ENCODE measurements around the gene FTO.
"Not testable (repeated sequence)": the region's sequence is repeated elsewhere in the genome, so short reads cannot be mapped to it uniquely, and the experiment has no call there.

The FTO gene

GRCh38 chr16:53703590-53704444 is at the start of gene FTO, which contains the start of gene RPGRIP1L:
Gene FTO, plus strand, starts transcription at chr16:53704156.
Gene RPGRIP1L, minus strand, starts transcription at chr16:53703859. Its CDS starts 3,136 bp downstream, at chr16:53700723.
- DNase-seq, result peak; percentile 99

DNA sequence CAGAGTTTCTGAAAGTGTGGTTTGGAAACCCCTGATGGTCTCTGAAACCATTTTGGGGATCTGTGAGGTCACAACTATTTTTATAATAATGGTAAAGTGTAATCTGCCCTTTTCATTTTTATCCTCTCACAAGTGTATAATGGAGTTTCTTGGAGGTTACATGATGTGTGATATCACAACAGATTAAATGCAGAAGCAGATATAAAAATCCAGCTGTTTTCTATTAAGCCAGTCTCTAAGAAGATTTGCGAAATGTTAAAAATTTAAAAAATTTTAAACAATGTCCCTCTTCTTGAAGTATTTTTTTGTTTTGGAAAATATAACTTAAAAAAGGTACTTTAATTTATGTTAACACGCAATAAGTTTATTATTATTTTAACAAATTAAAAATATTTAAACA is 49.0 kb upstream of the FTO start:
- DNase-seq, result no peak

- DNase-seq, result no peak
Measured at GRCh38 chr16:53662072-53662471, 41.9 kb upstream of the FTO start.

GRCh38 chr16:53664724-53665345 is 39.1 kb upstream of the FTO start:
- no peak for DNase-seq

- no peak for DNase-seq
Measured at GRCh38 chr16:53666786-53667415, 37.1 kb upstream of the FTO start.

DNA sequence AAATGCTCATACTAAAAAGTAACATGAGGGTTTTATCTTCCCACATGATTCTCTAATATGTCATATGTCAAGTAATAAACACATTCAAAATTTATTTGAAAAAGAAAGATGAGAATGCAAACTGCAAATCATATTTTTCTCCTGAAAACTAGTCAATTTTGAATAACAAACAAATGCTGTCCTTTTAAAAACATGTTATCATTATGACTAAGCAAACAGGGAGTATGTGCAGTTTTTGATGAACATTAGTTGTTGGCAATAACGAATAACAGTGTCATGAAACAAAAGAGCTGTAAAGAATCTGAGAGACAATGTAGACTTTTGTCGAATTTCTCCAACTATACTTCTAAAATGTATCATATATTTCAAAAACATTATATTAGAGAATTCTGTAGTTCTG is 35.1 kb upstream of the FTO start:
- DNase-seq, result no peak

DNA sequence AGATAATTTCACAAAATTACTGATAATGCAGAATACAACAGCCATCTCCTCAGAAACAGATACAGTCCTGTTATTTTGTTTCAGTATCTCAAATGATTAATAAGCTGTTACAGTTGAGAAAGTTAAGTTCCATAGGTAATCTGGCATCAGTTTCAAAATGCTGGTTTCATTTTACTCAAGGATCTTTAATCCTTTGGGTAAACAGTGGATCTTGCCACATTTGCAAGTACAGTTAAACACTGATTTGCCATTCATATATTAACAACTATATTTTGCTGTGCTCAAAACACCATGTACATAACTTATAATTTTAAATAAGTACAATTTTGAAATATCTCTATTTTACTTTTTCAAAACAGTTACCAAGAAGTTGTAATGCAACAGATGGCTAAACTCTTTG is 31.5 kb upstream of the FTO start:
- DNase-seq, result no peak

DNA sequence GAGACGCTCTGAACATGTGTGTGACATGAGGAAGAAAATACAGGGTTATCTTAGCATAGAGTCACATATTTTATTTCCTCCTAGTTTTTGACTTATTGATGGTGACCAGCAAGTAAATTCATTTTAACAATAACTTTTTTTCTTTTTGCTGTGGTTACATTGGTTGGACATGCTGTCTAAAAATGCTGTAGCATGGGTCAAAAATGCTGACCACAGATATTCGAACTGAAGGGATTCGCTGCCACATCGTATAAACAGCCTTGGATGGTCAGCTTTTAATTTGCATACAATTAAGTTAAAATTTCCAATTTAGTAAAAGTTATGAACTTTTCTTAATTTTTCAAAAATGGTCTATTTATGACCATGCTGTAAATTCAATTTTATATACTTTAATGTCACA is 30.8 kb upstream of the FTO start:
- DNase-seq, result no peak

DNA sequence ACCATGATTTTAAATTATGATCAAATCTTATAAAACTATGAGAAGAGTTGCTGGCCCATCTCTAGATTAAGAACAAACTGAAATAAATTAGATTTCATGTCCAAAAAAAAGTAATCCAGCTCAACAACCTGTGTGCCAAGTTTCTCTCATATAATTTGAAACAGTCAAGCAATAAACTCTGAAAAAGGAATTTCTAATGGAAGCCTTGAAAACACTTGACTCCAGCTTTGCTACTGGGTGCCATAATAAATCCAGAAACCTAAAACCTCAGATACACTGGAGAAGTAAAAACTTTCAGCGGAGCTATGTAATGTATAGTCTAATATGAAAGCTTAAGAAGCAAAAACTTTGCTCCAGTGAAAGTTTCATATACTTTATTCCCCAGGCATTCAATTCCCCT is 25.8 kb upstream of the FTO start:
- DNase-seq, result no peak

DNA sequence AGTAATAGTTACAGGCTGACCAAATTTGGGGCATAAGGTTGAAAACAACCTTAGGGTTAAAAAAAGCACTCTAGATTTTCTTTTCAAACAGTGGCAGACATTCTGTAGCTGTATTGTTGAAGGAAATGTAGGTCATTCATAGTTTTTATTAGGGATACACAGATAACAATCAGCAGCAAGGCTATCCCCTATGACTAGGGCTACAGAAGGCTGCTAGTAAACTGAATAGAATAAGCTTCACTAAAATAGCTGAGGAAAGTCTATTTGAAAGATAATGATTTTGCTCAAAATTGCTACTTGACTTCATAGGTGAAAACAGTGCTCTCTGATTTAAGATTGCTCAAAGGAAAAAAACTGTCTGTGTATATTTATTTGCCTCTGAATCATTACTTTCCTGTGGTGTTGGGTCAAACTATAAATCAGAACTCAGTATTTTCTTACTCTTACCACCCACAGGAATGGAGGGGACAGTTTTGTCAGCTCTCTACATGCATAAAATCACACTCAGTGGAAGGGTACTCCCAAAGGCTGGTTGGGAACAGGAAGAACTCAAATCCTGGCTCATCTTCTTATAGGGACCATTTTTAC is 25.1 kb upstream of the FTO start:
- no peak for DNase-seq

- no peak for DNase-seq
Measured at GRCh38 chr16:53680756-53681155, 23.2 kb upstream of the FTO start.

- DNase-seq, result no peak
Measured at GRCh38 chr16:53681354-53681753, 22.6 kb upstream of the FTO start.

- DNase-seq, result not testable (repeated sequence)
Measured at GRCh38 chr16:53685334-53685733, 18.6 kb upstream of the FTO start.

DNA sequence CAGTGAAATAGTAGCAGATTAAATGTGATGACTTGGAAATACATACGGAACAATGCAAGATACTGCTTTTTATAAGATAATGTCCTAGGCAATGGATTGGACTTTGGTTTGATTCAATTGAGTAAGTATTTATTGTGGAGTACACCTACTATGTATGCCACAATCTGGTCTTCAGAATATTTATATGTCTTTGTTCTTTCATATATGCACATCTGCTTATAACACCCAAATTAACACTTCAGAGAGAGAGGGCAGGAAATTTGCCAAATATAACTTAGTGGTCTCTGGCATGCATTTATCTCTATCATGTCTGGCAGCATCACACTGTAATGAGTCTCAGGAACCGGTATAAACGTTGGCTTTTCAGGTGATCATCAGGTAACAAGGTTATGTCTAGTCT is 17.2 kb upstream of the FTO start:
- no peak for DNase-seq

- no peak for DNase-seq
Measured at GRCh38 chr16:53689636-53690035, 14.3 kb upstream of the FTO start.

- DNase-seq, result no peak
Measured at GRCh38 chr16:53690771-53691170, 13.2 kb upstream of the FTO start.

DNA sequence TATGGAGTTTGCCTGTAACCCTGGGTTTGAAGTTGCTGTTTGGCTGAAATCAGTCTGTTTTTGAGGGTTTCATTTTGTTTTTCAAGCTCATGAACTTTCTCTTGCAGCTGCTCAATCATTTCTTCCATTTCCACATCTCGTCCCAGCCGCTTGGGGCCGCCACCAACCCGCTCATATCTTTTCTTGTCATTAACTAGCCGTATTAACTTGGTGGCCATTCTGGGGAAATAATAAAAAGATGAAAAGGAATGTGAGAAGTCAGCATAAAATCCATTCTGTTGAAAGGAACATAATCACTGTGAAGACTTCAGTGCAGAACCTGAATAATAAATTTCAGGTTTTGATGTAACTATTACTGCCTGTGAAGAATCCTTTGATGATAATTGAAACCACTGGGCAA is 11.8 kb upstream of the FTO start:
- no peak for DNase-seq

DNA sequence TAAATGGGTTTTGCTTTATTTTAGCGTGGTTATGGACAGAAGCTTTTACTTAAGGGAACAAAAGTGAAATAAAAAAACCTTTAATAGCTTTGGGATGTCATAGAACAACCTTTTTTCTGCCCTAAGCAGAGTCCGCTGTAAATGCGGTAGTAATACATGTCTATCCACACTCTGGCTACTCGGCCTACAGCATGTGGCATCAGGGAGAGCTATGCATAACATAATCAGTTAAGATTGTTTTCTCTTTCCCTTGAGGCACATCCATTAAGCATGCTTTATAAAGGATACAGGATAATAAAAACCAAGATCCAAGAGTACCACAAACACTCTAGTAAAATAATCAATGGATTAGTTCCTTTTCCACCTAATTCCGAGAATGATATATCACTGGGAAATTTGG is 10.6 kb upstream of the FTO start:
- no peak for DNase-seq

DNA sequence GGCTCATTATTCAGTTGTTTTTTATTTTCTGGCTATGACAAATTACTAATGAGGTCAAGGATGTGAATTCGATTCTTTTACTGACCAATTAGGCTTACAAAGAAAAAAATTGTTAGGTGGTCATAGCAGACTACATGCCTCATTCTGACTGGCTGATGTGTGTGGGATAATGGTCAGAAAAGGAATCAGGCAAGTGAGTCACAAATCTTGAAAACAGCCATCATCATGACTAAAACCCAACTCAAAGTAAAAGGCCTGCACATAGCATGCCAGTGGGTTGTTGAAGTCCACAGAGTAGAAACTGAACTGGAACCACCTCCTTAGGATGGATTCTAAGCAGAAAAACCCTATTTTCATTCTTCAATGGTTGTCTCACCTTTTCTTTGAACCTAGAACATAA is 8.9 kb upstream of the FTO start:
- no peak for DNase-seq

GRCh38 chr16:53698271-53698670 is 5.7 kb upstream of the FTO start:
- DNase-seq, result not testable (repeated sequence)

GRCh38 chr16:53704445-53704813 is 473 bp downstream of the FTO start:
- no peak for DNase-seq

DNA sequence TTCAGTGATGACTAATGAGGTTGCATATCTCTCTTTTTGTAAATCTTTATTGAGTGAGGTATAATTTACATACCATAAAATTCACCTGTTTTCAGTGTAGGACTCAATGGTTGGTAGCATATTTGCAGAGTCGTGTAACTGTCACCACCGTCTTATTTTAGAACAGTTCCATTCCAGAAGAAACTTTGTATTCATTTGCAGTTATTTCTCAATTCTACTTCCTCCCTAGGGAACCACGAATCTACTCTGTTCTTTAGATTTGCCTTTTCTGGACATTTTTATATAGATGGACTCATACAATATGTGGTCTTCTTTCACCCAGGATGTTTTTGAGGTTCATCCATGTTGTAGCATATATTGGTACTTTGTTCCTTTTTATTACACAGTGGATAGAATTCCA is 3.7 kb downstream of the FTO start:
- DNase-seq, result no peak

DNA sequence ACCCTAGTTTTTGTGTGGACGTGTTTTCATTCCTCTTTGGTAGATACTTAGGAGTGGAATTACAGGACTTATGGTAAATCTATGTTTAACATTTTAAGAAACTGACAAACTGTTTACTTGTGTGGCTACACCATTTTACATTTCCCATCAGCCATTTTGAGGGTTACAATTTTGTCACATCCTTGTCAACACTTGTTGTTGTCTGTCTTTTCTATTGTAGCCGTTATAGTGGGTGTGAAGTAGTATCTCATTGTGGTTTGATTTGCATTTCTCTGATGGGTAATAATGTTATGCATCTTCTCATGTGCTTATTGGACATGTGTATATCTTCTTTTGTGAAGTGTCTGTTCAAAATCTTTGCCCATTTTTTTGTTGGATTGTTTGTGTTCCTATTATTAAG is 4.5 kb downstream of the FTO start:
- DNase-seq, result no peak

GRCh38 chr16:53711390-53711789 is 7.4 kb downstream of the FTO start:
- no peak for DNase-seq

Measured in NCI-H1436 (cell line).